Measurements from ENCODE around the gene ZDHHC13.
A peak's percentile ranks its signal among the peaks of the same experiment; 100 is the strongest.

The ZDHHC13 gene

DNA sequence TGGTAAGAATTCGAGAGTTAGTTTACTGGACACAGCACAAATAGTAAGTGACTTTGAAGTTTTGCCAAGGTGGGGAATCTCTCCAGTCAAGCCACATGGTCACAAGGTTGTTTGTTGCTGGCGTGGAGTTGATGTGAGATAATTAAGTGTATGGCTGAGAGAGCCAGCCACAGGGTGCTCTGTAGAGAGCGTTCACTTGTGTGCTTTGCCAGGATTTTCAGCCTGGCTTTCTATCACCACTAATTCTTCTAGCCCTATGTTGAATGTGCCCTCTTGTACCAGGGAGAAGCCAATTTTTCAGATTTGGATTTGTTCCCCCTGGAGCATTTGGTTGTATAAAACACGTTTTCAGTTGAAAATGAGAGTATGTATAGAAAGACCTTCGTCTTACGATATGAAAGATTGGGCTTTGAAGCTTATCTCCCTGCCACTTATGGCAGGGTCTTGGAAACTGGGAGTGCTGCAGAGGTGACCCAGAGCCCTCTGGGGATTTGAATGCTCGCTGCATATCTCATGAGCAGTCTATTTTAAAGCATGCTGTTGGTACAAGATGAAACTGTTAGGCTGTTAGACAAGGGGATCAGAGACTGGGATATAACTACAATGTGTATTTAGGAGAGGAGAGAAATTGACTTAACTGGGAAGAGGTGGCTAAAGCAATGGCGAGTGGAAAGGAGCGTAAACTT lies 56.2 kb downstream of the ZDHHC13 start:
- no peak for DNase-seq

DNA sequence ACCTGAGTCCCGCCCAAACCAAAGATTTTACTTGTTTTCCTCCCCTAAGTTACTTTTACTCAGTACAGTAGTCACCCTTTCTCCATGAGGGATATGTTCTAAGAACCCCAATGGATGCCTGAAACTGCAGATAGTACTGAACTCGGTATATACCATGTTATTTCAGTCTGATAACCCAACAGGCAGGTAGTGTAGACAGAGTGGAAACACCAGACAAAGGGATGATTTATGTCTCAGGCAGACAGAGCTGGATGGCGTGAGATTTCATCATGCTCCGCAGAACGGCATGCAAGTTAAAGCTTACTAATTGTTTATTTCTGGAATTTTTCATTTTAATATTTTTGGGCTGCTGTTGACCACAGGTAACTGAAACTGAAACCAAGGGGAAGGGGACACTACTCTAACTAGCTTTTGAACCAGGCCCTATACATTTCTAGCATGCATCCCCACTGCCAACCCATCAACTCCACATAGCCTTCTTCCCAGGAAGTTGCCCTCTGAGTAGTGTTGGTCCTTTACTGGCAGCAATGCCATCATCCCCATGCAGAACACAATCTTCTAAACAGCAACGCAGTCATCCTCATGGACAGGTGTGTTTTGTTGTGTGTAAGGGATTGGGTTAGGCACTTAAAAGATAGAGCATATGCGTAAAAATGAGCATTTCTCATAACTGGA lies 57.1 kb downstream of the ZDHHC13 start:
- DNase-seq: no peak

DNA sequence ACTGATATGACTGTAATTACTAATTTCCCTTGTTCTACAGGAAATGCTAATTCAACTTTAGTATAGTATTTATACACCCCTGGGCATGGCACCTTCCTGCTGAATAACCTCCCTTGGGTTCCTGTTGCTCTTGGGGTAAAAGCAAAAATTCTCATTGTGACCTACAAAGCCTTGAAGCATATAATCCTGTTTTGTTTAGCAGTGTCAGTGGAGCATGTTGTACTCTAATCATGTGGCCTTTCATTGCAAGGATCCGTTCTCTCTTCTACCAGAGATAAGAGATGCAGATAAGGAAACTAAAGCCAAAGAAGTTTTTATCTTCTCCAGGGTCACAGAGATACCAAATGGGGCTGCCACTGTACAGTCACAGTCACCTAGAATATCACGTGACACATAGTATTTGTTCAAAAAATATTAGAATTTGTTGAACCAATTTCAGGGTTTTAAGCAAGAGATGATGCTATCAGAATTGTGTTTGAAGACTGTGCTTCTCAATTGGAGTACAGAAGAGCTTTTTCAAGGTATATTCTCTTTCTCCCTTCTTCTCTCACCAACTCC lies 59.7 kb downstream of the ZDHHC13 start:
- no peak for DNase-seq

DNA sequence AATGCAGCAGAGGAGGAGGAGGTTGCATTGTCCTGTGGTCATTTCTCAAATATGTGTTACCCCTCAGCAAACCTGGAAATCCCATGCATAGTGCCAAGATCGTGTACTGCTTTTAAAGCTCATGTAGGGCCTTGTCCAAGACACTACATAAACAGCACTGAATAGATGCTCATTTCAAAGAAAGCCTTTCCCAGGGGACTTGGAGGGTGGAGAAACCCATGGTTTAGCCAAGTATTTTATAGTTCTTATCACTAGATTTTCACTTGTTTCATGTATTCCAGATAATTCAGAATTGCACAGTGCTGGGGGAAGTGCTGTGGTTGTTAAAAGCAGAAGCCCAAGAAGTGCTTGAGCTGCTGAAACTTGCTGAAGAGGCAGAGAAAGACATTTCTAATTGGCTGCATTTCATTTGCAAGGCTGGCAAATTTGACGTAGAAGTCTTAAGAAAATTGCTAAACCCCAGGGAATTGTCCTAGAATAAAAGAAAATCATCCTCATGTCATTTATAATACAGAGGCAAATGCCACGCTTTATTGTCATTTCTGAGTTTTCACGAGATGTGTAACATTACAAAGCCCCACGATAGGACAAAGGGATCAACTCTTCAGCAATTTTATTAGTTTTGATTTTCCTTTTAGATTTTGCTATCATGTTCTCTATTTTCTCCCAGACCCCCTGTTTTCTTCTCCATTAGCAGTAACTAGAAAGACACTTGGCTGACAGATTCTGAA lies 64.7 kb downstream of the ZDHHC13 start:
- peak; percentile 31 for DNase-seq

DNA sequence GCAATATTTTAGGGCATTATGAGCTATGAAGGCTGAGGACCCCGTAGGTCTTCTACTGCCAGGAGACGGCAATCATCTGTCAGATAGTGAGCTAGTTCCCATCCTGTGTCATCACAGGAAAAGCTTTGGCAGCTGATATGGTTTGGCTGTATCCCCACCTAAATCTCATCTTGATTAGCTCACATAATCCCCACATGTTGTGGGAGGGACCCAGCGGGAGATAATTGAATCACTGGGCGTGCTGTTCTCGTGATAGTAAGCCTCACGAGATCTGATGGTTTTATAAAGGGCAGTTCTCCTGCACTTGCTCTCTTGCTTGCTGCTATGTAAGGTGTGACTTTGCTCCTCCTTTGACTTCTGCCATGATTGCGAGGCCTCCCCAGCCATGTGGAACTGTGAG lies 66.7 kb downstream of the ZDHHC13 start:
- no peak for DNase-seq

DNA sequence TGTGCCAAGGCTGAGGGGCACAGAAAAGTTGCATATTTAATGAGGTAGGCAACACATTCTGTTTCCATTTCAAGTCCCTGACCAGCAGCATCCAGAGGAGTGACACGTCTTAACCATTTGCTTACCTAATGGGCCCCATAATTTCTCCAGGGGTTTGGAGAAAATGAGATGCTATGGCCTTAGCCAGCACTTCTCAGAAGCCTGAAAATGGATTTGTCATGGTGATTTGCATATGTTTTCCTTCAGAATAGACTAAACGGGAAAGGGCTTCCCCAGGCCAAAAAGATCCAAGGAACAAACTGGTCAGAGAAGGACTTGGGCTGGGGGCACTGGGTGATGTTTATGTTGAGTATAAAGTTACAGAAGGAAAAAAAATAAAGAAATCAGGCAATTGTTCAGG lies 68.1 kb downstream of the ZDHHC13 start:
- no peak for DNase-seq

DNA sequence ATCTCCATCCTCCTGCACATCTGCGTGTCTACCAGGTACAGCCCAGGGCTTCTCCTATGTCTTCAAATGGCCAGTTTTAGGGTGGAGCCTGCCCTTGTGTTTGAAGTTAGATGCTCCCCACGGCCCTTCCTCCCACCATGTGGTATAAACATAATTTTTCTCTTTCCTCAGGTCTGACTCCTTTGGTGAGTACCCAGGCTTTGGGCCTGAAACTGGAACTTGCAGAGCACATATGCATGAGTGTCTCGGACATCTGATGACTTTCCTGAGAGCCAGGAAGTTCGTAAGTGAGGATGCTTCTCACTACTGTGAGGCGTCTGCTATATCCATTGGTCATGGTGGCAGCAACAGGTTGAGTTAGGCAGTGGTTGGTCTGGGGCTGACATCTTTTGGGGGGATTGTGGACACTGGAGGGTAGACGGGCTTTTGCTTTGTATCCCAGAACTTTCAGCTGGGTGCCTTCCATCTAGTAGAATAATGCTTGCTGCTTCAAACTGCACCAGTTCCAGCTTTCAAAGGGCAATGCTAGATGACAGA lies 68.6 kb downstream of the ZDHHC13 start:
- DNase-seq: no peak

DNA sequence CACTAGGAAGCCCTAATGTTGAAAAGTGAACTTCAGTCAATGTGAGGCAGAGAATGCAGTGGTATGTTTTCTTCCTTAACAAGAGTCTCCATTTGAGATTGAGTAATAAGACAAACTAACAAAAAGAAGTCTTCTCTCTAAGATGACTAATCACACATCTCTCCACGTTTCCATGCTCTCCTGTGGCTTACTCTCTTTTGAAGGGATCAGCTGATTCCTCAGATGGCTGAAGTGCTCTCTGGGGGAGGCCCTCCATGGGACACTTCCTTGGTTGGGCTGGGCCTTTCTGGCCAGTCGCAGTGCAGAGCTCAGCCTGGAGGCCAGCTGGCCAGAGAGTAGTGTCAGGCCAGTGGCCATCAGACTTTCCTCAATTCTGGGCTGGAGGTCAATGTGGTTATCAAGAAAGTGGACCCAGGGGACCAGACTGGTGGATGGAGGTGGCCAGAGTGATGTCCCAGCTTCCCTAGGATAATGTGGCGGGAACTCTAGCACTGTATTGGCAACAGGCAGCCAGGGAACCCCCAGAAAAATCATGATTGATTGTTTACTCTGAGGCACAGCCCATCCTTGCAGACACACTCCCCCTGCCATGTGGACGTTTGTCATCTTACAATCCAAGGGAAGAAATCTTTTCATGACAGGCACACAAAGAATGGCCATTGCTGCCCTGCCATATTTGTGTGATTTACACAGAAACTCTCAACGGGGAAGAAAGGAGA lies 70.3 kb downstream of the ZDHHC13 start:
- no peak for DNase-seq

DNA sequence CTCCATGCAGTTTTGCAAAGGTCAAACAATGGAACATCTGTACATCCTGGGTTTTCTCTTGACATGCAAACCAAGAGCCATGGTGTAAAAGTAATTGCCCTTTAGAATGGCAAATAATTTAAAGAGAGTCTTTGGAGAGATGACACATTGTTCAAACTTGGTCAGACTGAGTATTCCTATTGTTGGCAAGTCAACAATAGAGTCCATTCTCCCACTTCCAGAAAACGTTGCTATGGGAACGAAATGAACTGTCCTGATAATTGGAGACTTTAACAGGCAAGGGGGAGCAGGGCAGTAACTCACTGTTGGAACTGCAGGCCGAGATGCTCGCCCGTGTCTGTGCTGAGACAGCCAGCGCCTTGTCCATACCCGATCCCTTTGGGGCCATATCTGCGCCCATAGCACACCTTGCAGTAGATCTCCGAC lies 70.9 kb downstream of the ZDHHC13 start:
- no peak for DNase-seq

DNA sequence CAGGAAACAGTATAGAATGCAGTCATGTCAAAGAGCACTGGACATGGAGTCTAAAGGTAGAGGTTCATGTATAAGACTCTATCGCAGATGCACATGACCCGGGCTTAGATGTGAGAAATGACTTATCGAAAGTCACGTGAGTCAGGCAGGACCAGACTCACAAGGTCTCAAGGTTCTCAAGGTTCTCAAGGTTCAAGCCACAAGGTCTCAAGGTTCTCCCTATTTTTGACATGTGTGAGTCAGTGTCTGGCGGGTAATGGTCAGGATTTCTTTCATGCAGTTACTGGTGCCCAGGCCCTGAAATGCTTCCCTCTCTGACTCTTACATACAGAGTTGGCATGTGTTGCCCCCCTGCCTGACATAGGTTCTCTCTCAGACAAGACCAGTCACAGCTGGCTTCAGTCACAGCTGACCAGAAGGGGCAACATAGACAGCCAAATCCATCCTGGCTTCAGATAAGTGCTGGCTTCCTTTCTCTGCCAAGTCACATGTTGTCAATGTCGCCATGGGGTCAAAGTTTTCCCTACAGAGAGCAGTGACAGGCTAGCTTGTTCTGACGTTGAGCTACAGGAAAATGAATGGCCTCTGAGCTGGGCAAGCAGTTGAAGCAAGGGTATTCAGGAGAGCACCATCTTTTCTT lies 74.7 kb downstream of the ZDHHC13 start:
- no peak for DNase-seq

DNA sequence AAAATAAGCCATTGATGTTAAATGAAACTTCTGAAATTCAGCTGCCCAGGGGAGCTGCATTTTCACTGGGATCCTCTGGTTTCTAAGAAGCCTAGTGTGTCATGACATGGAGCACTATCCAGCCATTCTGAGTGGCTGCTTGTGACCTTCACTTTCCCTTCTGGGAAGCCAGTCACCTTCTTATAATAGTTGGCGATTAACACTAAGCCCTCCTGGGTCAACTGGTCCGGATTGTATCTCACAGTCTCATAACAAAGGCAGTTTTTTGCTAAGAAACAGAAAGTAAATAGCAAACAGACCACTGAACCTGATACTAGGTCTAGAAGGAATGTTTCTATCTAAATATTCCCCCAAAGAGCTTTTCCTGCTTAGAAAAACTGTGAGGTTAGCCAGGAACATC lies 76.9 kb downstream of the ZDHHC13 start:
- no peak for DNase-seq

DNA sequence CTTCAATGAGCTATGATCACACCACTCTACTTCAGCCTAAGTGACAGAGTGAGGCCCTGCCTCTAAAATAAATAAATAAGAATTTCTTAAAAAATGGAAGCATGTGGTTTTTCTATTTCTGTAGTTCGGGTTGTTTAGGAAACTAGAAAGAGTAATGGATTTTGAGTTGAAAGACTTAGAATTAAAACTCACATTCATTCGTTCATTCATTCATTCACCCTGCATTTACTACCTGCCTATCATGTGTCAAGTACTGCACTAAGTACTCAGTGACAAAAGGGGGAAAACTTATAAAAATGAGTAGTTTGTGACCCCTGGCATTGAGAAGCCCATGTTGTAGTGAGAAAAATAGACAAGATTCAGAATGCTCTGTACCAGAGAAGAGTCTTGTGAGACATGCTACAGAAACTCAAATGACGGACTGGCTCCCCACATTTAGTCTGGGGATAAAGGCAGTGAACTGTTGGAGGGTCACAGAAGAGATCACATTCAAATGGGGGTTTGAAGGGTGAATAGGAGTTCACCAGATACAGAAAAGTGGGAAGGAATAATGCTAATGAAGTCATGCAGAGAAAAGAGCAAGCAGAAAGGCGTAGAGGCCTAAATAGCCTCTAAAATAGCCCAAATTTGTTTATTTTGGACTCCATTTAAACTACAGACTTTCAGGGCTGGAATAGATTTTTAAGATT lies 77.8 kb downstream of the ZDHHC13 start:
- no peak for DNase-seq

DNA sequence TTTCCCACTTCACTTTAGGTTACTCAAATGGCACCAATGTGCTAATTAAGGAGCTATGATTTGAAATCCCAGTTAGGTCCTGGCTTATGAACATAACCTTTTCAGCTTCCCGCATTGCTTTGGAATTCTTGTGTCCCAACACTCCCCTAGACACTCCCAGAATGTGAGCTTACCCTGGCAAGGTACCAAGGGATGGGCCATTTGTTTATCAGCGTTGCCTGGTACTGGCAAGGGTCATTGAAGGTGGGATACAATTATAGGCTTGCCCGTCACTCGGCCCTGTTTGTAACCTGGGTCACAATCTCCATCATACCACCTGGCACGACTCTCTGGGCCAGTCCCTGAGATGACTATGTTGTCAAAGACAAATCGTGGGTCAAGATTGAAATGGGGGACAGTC lies 79.5 kb downstream of the ZDHHC13 start:
- no peak for DNase-seq

DNA sequence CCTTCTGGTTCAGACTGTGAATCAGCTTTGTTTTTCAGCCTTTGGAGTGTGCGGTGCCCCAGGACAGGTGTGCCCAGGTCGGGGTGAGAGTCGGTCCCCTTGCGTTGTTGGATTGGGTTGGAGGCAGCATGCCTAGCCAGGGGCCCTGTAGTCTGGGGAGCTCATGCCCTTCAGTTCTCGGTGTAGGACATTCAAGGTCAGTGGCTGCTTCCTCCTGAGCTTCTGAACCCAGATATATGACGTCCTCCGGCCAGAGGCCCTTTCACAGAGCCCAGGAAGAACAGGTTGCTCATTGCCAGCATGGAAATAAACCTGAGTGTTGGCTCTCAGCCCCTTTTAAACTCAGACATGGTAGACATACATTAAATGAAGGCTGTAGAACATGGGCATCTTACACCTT lies 82.1 kb downstream of the ZDHHC13 start:
- no peak for DNase-seq

DNA sequence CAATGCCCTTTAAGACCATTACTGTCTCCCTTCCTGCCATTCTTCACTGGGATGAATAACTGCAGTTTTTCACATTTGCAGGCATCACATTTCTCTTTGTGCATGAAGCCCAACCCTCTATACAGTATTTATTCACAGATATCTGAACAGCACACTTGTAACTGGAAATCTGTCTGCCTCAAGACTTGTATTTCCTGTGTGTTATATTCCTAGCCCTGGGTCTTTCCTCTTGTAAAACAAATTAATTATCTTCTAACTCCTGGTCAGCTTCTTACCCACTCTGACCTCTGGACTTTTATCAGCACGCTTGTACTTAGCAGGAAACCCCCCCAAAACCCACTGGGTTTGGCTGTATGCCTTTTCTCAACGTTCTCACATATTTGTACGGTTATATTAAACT lies 82.8 kb downstream of the ZDHHC13 start:
- no peak for DNase-seq

DNA sequence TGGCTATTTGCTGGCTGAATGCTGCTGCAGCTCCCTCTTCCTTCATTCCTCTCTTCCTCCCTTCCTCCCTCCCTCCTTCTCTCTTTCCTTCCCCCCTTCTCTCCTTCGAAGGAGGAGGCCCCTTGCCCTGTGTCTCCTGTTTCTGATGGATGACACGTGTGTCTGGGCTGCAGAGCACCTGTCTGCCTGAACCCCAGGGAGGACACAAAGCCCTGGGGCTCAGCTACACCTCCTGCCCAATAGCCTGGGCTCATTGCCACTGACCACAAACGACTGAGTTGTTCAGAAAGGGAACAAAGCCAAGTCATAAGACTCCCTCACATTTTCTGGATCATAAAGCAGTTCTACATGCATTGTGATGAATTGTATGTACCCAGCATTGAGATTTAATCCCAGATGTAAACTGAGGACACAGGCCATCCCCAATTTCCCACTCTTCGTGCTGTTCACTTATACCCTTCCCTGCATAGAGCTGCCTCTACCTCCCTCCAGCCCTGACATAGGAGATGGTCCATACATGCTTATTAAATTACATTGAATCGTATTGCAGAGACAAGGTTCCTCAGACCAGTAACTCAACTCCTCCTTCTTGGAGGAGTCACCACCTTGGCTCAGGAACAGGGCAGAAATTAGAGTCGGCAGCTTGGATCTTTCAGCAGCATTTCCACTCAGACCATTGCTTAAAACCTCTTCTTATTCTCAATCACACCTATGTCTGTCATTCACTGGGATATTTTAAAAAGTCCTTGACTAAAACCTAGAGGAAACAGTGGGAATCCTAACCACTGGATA lies 83.6 kb downstream of the ZDHHC13 start:
- peak; percentile 76 for DNase-seq

DNA sequence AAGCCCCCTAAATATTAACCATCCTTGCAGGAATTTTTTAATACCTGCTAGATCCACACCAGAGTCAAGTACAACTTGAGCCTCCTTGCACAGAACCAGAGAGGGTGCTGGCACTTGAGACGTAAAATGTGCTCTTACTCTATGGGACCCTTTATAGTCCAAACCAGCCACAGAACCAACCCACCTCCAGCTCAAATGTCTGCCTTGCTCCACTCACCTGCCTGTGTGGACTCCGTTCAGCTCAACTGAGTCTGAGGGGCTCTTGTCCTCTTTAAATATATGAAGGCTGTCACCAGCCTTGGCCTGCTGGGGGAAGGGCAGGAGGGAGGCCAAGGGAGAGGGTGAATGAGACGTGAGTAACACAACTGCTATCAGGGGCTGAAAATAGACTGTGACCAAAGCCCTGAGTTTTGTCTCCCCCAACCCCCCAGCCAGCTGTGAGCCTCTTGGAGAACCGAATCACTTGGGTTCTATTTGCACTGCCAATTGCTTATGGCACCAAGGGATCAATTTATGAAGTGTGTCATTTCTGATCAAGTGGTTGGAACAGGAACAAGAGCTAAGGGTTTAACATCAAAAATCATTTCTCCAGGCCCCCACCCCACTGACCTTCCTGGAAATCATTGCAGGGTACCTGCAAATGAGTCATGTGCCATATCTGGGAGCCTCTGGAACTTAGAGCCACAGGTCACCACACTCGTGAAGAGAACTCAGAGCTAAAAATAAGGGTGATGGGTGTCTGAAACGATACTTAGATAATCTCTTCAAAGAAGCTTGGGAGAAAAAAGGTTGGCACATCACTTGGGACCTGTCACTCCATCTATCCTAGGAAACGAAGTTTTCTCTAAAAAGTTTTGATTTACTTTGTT lies 85.0 kb downstream of the ZDHHC13 start, which contains the start of gene CSRP3:
Gene CSRP3, minus strand, starts transcription at position 247 of the 869 bp plus-strand sequence. CDS start 9,535 bp downstream, outside the sequence.
- DNase-seq: no peak

DNA sequence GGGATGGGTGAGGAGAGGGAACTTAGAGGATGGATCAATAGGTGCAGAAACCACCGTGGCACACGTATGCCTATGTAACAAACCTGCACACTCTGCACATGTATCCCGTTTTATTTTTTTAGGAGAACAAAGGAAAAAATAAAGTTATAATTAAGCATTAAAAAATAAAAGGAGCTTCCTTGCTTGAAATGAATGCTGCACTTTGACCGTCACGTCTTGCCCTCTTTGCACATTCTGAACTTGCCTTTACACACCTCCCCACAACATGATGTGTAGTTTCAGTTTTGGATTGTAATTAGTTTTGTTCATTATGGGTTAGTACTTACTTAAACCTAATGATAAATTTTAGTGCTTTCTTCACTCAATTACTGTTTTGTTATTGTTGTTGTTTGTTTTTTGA lies 87.9 kb downstream of the ZDHHC13 start:
- DNase-seq: no peak

DNA sequence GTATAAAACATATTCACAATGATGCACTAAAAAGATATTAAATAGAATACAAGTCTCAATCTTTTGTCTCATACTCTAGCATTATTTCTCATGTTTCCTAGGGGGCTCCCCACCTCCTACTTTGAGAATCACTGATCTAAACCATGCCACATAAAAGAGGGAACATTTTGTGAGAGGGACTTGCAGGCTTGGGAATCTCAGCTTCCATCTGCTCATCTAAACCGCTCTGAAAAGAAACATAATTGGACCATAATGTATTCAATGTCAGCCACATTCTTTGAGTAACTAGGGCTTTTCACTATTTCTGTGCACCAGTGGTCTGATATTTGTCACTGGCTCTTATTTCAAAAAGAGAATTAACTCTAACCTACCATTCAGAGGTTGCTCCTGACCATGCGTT lies 91.2 kb downstream of the ZDHHC13 start:
- no peak for DNase-seq

Measured in RPMI8226 (cell line).